Ectodermal cell (in vitro differentiated cells): ENCODE data around the gene SLC2A3. TPM values are rescaled to one million over a fixed set of nuclear protein-coding genes. Genes with fewer than 3 reads are reported as not detected.
"Not testable (repeated sequence)": the region's sequence is repeated elsewhere in the genome, so short reads cannot be mapped to it uniquely, and the experiment has no call there.

Experiments used
- H3K27ac ChIP-seq: 2 replicates; pipeline ENCODE4 v1.7.0; 2013; ENCODE audit warnings: mild to moderate bottlenecking, low read depth, low read length; ENCODE audit not compliant: insufficient read depth, poor library complexity, severe bottlenecking
- H3K27me3 ChIP-seq: 2 replicates; pipeline ENCODE4 v1.7.0; 2013; ENCODE audit warnings: mild to moderate bottlenecking, low read length; ENCODE audit not compliant: insufficient read depth, control insufficient read depth, poor library complexity, severe bottlenecking
- H3K36me3 ChIP-seq: one replicate; pipeline ENCODE4 v1.7.0; 2013; ENCODE audit warnings: low read length; ENCODE audit not compliant: control insufficient read depth, insufficient read depth
- H3K4me1 ChIP-seq: one replicate; pipeline ENCODE4 v1.7.0; 2013; ENCODE audit warnings: low read length; ENCODE audit not compliant: control insufficient read depth, insufficient read depth
- H3K4me3 ChIP-seq: 2 replicates; pipeline ENCODE4 v1.7.0; 2013; ENCODE audit warnings: low read depth, low read length, control low read depth; ENCODE audit not compliant: insufficient read depth
- H3K9me3 ChIP-seq: 2 replicates; pipeline ENCODE4 v1.7.0; 2013; ENCODE audit warnings: mild to moderate bottlenecking, low read length, moderate library complexity; ENCODE audit not compliant: control insufficient read depth
- WGBS, 2 experiments: methylation state at CpG; one replicate each; pipeline ENCODE4 v1.1.7; 2013; ENCODE audit warnings: missing lambda C conversion rate in 2 of 2; 5-methylcytosine and 5-hydroxymethylcytosine counted together
- polyA plus RNA-seq, 4 experiments: library from polyadenylated mRNA; stranded (reverse); fragments of 50-300 nt; gene quantifications; one replicate each; pipeline ENCODE4 v1.2.3, GENCODE V29; 2013

Gene SLC2A3
- polyA plus RNA-seq (2013, experiment 1 of 4) = 728 TPM
- 525 TPM for polyA plus RNA-seq (2013, experiment 2 of 4)
- 297 TPM for polyA plus RNA-seq (2013, experiment 3 of 4)
- 325 TPM for polyA plus RNA-seq (2013, experiment 4 of 4)

GRCh38 chr12:7935590-7936581 lies at the start of gene SLC2A3:
TSS of gene SLC2A3 (minus strand) at chr12:7936187. CDS start at chr12:7936034, 153 bp downstream.
- Histone ChIP-seq H3K9me3 (no peaks in the 10 kb centered on the region), H3K27ac (no peak within 1 kb of the TSS), H3K4me1 (peaks cover 20% of the 10 kb centered on the region), H3K4me3 (peak within 1 kb of the TSS; percentile 82), H3K27me3 (no peaks in the 10 kb centered on the region), H3K36me3 (peaks cover 21% of the 10 kb centered on the region)
- WGBS, 2 experiments = 0 to 2% methylated on average over 12 to 13 of the region's 15 CpGs

- no peaks in the 10 kb centered on the region for H3K27me3 ChIP-seq
- no peak overlapping the region for H3K4me3 ChIP-seq
- no peak overlapping the region for H3K27ac ChIP-seq
- H3K36me3 ChIP-seq = no peaks in the 10 kb centered on the region
- no peaks in the 10 kb centered on the region for H3K9me3 ChIP-seq
- WGBS, 2 experiments = 95 to 97% methylated on average over 5 of the region's 5 CpGs
- H3K4me1 ChIP-seq = peaks cover 11% of the 10 kb centered on the region
Measured at GRCh38 chr12:7984900-7985299, 48.9 kb upstream of the SLC2A3 start.

GRCh38 chr12:7983460-7983859 lies 47.5 kb upstream of the SLC2A3 start:
- WGBS, 2 experiments = 89 to 94% methylated on average over 1 of the region's 1 CpG
- H3K9me3 ChIP-seq, H3K4me3 ChIP-seq, H3K27ac ChIP-seq, H3K36me3 ChIP-seq, H3K27me3 ChIP-seq: not testable (repeated sequence)
- peaks cover 11% of the 10 kb centered on the region for H3K4me1 ChIP-seq

- H3K27me3 ChIP-seq, H3K4me3 ChIP-seq, H3K9me3 ChIP-seq, H3K36me3 ChIP-seq, H3K27ac ChIP-seq: not testable (repeated sequence)
- 93% methylated on average over 9 to 10 of the region's 11 CpGs for WGBS, 2 experiments
- H3K4me1 ChIP-seq = peaks cover 11% of the 10 kb centered on the region
Measured at GRCh38 chr12:7983019-7983418, 47.0 kb upstream of the SLC2A3 start.

- WGBS, 2 experiments = 0% methylated on average over 1 to 2 of the region's 2 CpGs
Measured at GRCh38 chr12:7982332-7982735, 46.3 kb upstream of the SLC2A3 start.

GRCh38 chr12:7981446-7981845 lies 45.5 kb upstream of the SLC2A3 start:
- Histone ChIP-seq H3K27ac (no peak overlapping the region), H3K9me3 (no peaks in the 10 kb centered on the region), H3K36me3 (no peaks in the 10 kb centered on the region), H3K4me3 (no peak overlapping the region), H3K27me3 (no peaks in the 10 kb centered on the region), H3K4me1 (peaks cover 11% of the 10 kb centered on the region)
- WGBS, 2 experiments = 95% methylated on average over 4 of the region's 4 CpGs

More at GRCh38 chr12:7982332-7982735, 46.3 kb upstream of the SLC2A3 start:
- H3K27ac ChIP-seq, H3K27me3 ChIP-seq, H3K36me3 ChIP-seq, H3K4me3 ChIP-seq, H3K9me3 ChIP-seq: not testable (repeated sequence)
- H3K4me1 ChIP-seq = peaks cover 11% of the 10 kb centered on the region

- H3K27me3 ChIP-seq, H3K4me3 ChIP-seq, H3K27ac ChIP-seq, H3K9me3 ChIP-seq, H3K36me3 ChIP-seq: not testable (repeated sequence)
- H3K4me1 ChIP-seq = peaks cover 11% of the 10 kb centered on the region
- 92 to 94% methylated on average over 11 of the region's 13 CpGs for WGBS, 2 experiments
Measured at GRCh38 chr12:7977351-7978124, 41.6 kb upstream of the SLC2A3 start.

- Histone ChIP-seq H3K27ac (no peak overlapping the region), H3K4me1 (peaks cover 9% of the 10 kb centered on the region), H3K36me3 (no peaks in the 10 kb centered on the region), H3K4me3 (no peak overlapping the region), H3K9me3 (no peaks in the 10 kb centered on the region), H3K27me3 (no peaks in the 10 kb centered on the region)
- WGBS, 2 experiments = 91 to 96% methylated on average over 4 to 6 of the region's 6 CpGs
Measured at GRCh38 chr12:7973457-7973825, 37.5 kb upstream of the SLC2A3 start.

GRCh38 chr12:7972734-7973456 lies 36.9 kb upstream of the SLC2A3 start:
- 95 to 96% methylated on average over 19 of the region's 19 CpGs for WGBS, 2 experiments
- Histone ChIP-seq H3K27ac (no peak overlapping the region), H3K27me3 (no peaks in the 10 kb centered on the region), H3K9me3 (no peaks in the 10 kb centered on the region), H3K4me3 (no peak overlapping the region), H3K36me3 (no peaks in the 10 kb centered on the region), H3K4me1 (peaks cover 9% of the 10 kb centered on the region)
